NCI-H128 (cell line): ENCODE measurements around the gene OXT.
"Not testable (repeated sequence)": the region's sequence is repeated elsewhere in the genome, so short reads cannot be mapped to it uniquely, and the experiment has no call there.

Source experiments
- DNase-seq: peaks from one replicate; lab custom pipeline; 2025; ENCODE audit not compliant: unreplicated experiment; lab: John Stamatoyannopoulos, UW

OXT gene

GRCh38 chr20:3071610-3072529 is at the start of gene OXT:
TSS of gene OXT (plus strand) at chr20:3071620. CDS start at chr20:3071656, 36 bp downstream.
- no peak for DNase-seq

- no peak for DNase-seq
These were observed 49.6 kb upstream of the OXT start for GRCh38 chr20:3021777-3022176.

DNA sequence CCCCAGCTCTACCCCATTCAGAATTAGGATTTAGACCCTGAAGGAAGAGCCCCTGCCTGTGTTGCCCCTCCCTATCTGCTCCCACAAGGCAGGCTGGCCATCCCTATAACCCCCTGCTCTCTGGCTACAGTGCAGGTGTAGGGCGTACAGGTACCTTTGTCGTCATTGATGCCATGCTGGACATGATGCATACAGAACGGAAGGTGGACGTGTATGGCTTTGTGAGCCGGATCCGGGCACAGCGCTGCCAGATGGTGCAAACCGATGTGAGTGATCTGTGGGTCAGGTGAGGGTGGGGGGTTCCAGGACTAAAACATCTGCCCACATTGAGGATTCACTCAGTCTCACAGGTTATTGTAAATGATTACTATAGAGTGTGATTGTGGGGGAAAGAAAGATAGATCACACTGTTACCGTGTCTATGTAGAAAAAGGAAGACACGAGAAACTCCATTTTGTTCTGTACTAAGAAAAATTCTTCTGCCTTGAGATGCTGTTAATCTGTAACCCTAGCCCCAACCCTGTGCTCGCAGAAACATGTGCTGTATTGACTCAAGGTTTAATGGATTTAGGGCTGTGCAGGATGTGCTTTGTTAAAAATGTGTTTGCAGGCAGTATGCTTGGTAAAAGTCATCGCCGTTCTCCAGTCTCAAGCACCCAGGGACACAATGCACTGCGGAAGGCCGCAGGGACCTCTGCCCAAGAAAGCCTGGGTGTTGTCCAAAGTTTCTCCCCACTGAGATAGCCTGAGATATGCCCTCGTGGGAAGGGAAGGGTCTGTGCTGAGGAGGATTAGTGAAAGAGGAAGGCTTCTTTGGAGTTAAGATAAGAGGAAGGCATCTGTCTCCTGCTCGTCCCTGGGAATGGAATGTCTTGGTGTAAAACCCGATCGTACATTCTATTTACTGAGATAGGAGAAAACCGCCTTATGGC is 48.6 kb upstream of the OXT start:
- not testable (repeated sequence) for DNase-seq

- DNase-seq, result no peak
These were observed 43.4 kb upstream of the OXT start for GRCh38 chr20:3027987-3028386.

DNA sequence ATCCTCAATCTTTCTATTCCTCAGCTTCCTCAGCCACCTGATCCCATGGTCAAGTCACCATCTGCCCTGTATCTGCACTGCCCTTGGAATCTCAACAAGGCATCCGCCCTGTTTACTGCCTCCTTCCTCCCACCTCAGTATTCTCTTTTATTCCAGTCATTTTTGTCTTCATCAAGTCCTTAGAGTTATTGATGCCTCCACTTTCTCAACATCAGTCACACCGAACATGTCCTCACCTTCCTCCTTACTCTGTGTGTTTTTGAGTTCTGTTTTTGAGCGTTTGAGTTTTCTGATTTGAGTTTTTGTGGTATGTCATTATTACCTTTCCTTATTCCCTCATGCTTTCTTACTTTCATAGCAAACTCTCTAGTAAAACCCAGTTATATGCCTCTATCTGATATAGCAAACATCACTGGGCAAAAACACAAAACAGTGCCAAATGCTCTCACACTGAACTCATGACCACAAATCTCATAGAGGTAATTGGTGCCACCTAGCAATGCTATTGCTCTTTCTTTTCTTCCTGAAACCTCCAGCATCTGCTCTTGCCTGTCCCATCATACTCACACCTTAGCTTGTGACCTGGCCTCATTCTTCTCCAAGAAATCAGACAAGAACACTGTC is 39.8 kb upstream of the OXT start:
- DNase-seq, result no peak

GRCh38 chr20:3032624-3033023 is 38.8 kb upstream of the OXT start:
- no peak for DNase-seq

- DNase-seq, result no peak
These were observed 33.8 kb upstream of the OXT start for GRCh38 chr20:3037654-3038053.

DNA sequence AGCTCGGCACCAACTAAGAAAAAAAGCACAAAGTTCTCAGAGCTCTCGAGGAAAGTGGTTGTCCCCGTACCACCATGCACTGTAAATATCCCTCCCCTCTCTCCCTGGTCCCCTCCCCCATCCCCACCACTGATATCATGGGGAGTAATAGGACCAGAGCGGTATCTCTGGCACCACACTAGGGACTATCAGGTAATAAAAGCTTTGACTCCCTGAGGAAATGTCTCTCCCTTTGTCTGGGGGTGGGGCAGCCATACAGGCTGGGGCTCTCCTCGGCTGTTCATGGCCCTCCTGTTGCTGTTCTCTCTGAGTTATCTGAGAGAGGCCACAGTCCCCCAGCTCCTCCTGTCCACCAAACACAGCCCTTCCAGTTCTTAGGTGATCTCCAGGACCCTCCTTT is 33.0 kb upstream of the OXT start:
- no peak for DNase-seq

GRCh38 chr20:3039426-3039825 is 32.0 kb upstream of the OXT start:
- no peak for DNase-seq

DNA sequence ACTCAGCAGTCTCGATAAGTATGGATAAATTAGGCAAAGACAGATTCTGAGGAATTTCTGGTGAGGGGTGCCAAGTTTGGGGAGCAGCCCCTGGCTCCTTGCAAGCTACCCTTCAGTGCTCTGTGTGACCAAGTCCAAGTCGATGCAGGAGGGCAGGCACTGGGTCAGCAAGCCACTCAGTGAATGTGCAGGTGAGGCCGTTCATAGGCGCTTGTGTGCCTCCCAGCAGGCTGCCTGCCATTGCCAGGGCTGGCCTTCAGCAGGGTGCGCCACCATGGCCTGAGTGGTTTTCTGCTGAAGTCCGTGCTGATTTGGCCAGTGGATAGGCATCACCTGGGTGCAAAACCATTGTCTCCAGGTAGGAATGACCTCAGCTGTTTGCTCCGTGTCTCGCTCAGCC is 31.3 kb upstream of the OXT start:
- DNase-seq, result no peak

- no peak for DNase-seq
These were observed 29.5 kb upstream of the OXT start for GRCh38 chr20:3041854-3042409.

DNA sequence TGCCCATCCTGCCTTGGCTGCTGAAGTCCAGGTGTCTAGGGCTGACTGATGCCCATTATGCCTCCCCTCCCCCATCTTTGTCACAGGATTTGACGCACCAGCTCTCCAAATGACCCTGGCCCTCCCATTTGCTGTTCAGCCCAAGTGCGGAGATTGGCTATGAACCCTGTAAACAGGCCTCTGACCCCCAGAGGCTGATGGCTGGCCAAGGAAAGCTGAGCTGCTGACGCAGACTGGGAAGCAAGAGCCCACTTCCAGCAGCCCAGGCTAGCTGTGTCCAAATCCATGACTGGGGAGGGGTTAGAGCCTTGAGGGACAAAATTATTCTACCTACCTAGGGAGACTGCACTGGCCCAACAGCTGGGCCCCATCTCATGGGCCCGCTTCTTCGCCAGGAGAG is 28.8 kb upstream of the OXT start:
- DNase-seq, result no peak

DNA sequence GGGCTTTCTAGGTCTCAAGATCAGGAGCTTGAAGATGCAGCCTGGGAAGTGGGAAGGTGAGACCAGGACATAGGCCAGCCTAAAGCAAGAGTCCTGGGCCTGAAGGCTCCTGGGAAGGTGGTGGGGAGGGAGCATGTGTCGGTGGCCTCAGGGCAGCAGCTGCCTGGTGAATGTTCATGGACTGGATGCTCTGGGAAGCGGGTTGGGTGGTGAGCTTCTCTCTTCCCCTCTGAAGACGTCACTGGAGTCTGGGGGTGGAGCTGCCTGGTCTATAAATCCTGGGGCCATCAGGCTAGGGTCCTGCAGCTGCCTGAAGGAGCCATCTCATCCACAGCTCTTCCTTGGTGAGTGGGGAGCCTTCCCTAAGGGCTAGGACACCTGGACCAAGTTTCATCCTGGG is 28.1 kb upstream of the OXT start, which contains the start of gene GNRH2:
TSS of gene GNRH2 (plus strand) at position 301 of the 400 bp plus-strand sequence. CDS start 793 bp downstream, outside the sequence.
- DNase-seq, result no peak

GRCh38 chr20:3044336-3044965 is 27.0 kb upstream of the OXT start:
- no peak for DNase-seq

- no peak for DNase-seq
These were observed 26.2 kb upstream of the OXT start for GRCh38 chr20:3045042-3045815.

DNA sequence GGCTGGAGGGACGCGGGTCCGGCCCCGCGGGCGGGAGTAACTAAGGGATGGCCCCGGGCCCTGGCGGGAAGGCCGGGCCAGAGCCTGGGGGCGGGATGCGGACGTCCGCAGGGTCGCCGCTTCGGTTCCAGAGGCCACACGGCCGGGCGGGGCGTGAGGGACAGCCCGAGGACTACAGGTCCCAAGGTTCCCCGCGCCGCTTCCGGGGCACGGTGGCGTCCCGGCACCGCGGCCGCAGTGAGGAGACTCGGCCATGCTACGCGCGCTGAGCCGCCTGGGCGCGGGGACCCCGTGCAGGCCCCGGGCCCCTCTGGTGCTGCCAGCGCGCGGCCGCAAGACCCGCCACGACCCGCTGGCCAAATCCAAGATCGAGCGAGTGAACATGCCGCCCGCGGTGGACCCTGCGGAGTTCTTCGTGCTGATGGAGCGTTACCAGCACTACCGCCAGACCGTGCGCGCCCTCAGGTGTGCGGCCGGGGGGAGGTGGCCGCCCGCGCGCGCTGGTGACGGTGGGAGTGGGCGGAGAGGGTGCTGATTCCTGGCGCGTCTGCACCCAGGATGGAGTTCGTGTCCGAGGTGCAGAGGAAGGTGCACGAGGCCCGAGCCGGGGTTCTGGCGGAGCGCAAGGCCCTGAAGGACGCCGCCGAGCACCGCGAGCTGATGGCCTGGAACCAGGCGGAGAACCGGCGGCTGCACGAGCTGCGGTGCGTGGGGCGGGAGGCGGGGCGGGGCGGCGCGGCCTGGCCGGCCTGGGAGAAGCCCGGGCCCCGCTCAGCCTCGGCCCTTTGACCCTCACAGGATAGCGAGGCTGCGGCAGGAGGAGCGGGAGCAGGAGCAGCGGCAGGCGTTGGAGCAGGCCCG is 25.4 kb upstream of the OXT start, which contains the start of gene MRPS26:
TSS of gene MRPS26 (plus strand) at position 237 of the 861 bp plus-strand sequence. CDS start at position 254, 17 bp downstream.
- peak; percentile 56 for DNase-seq

GRCh38 chr20:3046677-3047462 is 24.6 kb upstream of the OXT start:
- DNase-seq, result no peak
